Lower lobe of right lung (tissue), 2 donors: ENCODE results near the gene TMEM187. TPM values are rescaled to one million over a fixed set of nuclear protein-coding genes. Genes with fewer than 3 reads are reported as not detected.

Experiments used
- ATAC-seq, 2 donors: fragments of 200-7000 bp; cut with Tn5 transposase; one replicate each; pipeline ENCODE4 v1.9.1; 2020 to 2022; ENCODE audit warnings: mild to moderate bottlenecking in 2 of 2, moderate library complexity in 2 of 2
- DNase-seq: peaks from one replicate; pipeline ENCODE4 v3.0.0-alpha.2; 2020
- H3K27ac ChIP-seq: fragments of 200-600 bp; one replicate; pipeline ENCODE4 v1.8.0; 2022
- H3K27me3 ChIP-seq: fragments of 200-600 bp; one replicate; pipeline ENCODE4 v1.8.0; 2022; ENCODE audit warnings: low read depth
- H3K36me3 ChIP-seq: fragments of 200-600 bp; one replicate; pipeline ENCODE4 v1.8.0; 2022; ENCODE audit warnings: mild to moderate bottlenecking
- H3K4me1 ChIP-seq: fragments of 200-600 bp; one replicate; pipeline ENCODE4 v1.8.0; 2022
- H3K4me3 ChIP-seq: fragments of 200-600 bp; one replicate; pipeline ENCODE4 v1.8.0; 2022; ENCODE audit warnings: mild to moderate bottlenecking
- H3K9me3 ChIP-seq: fragments of 200-600 bp; one replicate; pipeline ENCODE4 v1.8.0; 2022
- CTCF ChIP-seq: fragments of 200-600 bp; IDR thresholded peaks from one replicate; pipeline ENCODE4 v1.8.0; 2022; ENCODE audit warnings: antibody characterized with exemption, mild to moderate bottlenecking
- intact Hi-C: fragments of 100-400 bp; cut with DNase I; formaldehyde crosslinking; loops from one replicate; pipeline ENCODE4 v1.11.0; 2022
- long read RNA-seq: library from polyadenylated mRNA; unstranded; transcript quantifications from one replicate; pipeline ENCODE4 v2.0.0, GENCODE V29; 2021
- total RNA-seq: library from RNA; stranded (reverse); fragmentation: NEBNext Ultra II Directional; extraction: Animal tissue kit (Norgen Biotek cat#: 25700); gene quantifications from one replicate; pipeline ENCODE4 v1.2.1, GENCODE V29; 2021
- donor health status: DM: no; HTN: yes; CAD: no; lungs with severe emphysema.

Gene TMEM187
- total RNA-seq, result 7.6 TPM
- long read RNA-seq, transcript TMEM187-201 (2 exons, 1,880 nt), result major isoform, 25 of 27 reads
- long read RNA-seq, partial matches to known transcripts, result 1 of 27 reads
- long read RNA-seq, other reads (novel, unspliced or antisense), result 1 of 27 reads

- Histone ChIP-seq H3K27ac (peak within 1 kb of the TSS; percentile 99), H3K27me3 (no peaks in the 10 kb centered on the region), H3K36me3 (no peaks in the 10 kb centered on the region), H3K4me3 (peak within 1 kb of the TSS; percentile 74), H3K9me3 (no peaks in the 10 kb centered on the region), H3K4me1 (peaks cover 34% of the 10 kb centered on the region)
- ATAC-seq (peak; percentile 74 to 81), DNase-seq (peak; percentile 89)
- no peak for TF ChIP-seq CTCF
- intact Hi-C loops, result no loop called here
Measured at GRCh38 chrX:153972368-153973126, at the start of gene TMEM187. TMEM187 (plus strand) TSS chrX:153972754; CDS start chrX:153982063, 9,309 bp downstream.

GRCh38 chrX:153922932-153923857, 49.4 kb upstream of the TMEM187 start:
- no peaks in the 10 kb centered on the region for H3K9me3 ChIP-seq
- peak overlapping the region; percentile 25 for H3K4me3 ChIP-seq
- DNase-seq (peak; percentile 78), ATAC-seq (peak; percentile 45 to 52)
- peaks cover 5% of the 10 kb centered on the region for H3K36me3 ChIP-seq
- H3K4me1 ChIP-seq, result peaks cover 39% of the 10 kb centered on the region
- peak overlapping the region; percentile 46 for H3K27ac ChIP-seq
- H3K27me3 ChIP-seq, result no peaks in the 10 kb centered on the region
- peak; percentile 49 for TF ChIP-seq CTCF
- intact Hi-C loops, result no loop called here

- Histone ChIP-seq H3K4me3 (peak overlapping the region; percentile 64), H3K27me3 (no peaks in the 10 kb centered on the region), H3K4me1 (peaks cover 46% of the 10 kb centered on the region), H3K36me3 (no peaks in the 10 kb centered on the region), H3K27ac (peak overlapping the region; percentile 46), H3K9me3 (no peaks in the 10 kb centered on the region)
- TF ChIP-seq CTCF, result peak; percentile 22
- no peak for ATAC-seq
- intact Hi-C loops, result no loop called here
- DNase-seq, result no peak
Measured at GRCh38 chrX:153924149-153924861, 48.2 kb upstream of the TMEM187 start.

- intact Hi-C loops, result no loop called here
- peak overlapping the region; percentile 64 for H3K4me3 ChIP-seq
- peaks cover 50% of the 10 kb centered on the region for H3K4me1 ChIP-seq
- H3K27ac ChIP-seq, result peak overlapping the region; percentile 95
- H3K9me3 ChIP-seq, result no peaks in the 10 kb centered on the region
- H3K27me3 ChIP-seq, result no peaks in the 10 kb centered on the region
- peaks cover 8% of the 10 kb centered on the region for H3K36me3 ChIP-seq
- ATAC-seq, result no peak
- DNase-seq, result no peak
- TF ChIP-seq CTCF, result no peak
Measured at GRCh38 chrX:153925387-153925738, 47.2 kb upstream of the TMEM187 start.
